Jurkat, Clone E6-1 (cell line): Measurements from ENCODE around the gene NNAT. TPM values are rescaled to one million over a fixed set of nuclear protein-coding genes. Genes with fewer than 3 reads are reported as not detected.
"Not testable (repeated sequence)": the region's sequence is repeated elsewhere in the genome, so short reads cannot be mapped to it uniquely, and the experiment has no call there.

ENCODE experiments used
- DNase-seq: peaks from one replicate; pipeline ENCODE4 v3.0.0-alpha.2; 2011; ENCODE audit warnings: low read depth, low spot score
- H3K4me3 ChIP-seq: 2 replicates; pipeline ENCODE4 v1.5.1; 2011; ENCODE audit warnings: mild to moderate bottlenecking, low read length, control low read depth, moderate library complexity
- polyA plus RNA-seq: library from polyadenylated mRNA; unstranded; fragments of >200 nt; gene quantifications from one replicate; pipeline ENCODE4 v1.2.1, GENCODE V29; 2012; ENCODE audit warnings: missing spikeins; ENCODE audit not compliant: insufficient read length, insufficient read depth

Gene NNAT
- not detected for polyA plus RNA-seq

- no peak within 1 kb of the TSS for H3K4me3 ChIP-seq
These were observed at the start of gene NNAT for GRCh38 chr20:37521061-37521771. TSS of gene NNAT (plus strand) at chr20:37521250. CDS start at chr20:37521332, 82 bp downstream.

GRCh38 chr20:37471741-37472235, 49.3 kb upstream of the NNAT start:
- no peak for DNase-seq
- H3K4me3 ChIP-seq, result no peak overlapping the region

More at GRCh38 chr20:37521061-37521771, at the start of gene NNAT:
- DNase-seq, result no peak

- not testable (repeated sequence) for H3K4me3 ChIP-seq, DNase-seq
These were observed 48.6 kb upstream of the NNAT start for GRCh38 chr20:37472435-37472834.

- no peak overlapping the region for H3K4me3 ChIP-seq
- no peak for DNase-seq
These were observed 47.6 kb upstream of the NNAT start for GRCh38 chr20:37473249-37474000.

- H3K4me3 ChIP-seq, result no peak overlapping the region
- no peak for DNase-seq
These were observed 46.7 kb upstream of the NNAT start for GRCh38 chr20:37474386-37474785.

GRCh38 chr20:37475252-37475651, 45.8 kb upstream of the NNAT start:
- DNase-seq, result no peak
- H3K4me3 ChIP-seq, result no peak overlapping the region

GRCh38 chr20:37477041-37477440, 44.0 kb upstream of the NNAT start:
- no peak overlapping the region for H3K4me3 ChIP-seq
- no peak for DNase-seq

- DNase-seq, result no peak
- no peak overlapping the region for H3K4me3 ChIP-seq
These were observed 41.8 kb upstream of the NNAT start for GRCh38 chr20:37479266-37479665.

GRCh38 chr20:37479925-37480691, 40.9 kb upstream of the NNAT start:
- no peak for DNase-seq
- H3K4me3 ChIP-seq, result no peak overlapping the region

- no peak for DNase-seq
- no peak overlapping the region for H3K4me3 ChIP-seq
These were observed 40.1 kb upstream of the NNAT start for GRCh38 chr20:37480919-37481318.

- no peak overlapping the region for H3K4me3 ChIP-seq
- DNase-seq, result no peak
These were observed 39.4 kb upstream of the NNAT start for GRCh38 chr20:37481610-37482009.

GRCh38 chr20:37484331-37484730, 36.7 kb upstream of the NNAT start:
- no peak for DNase-seq
- no peak overlapping the region for H3K4me3 ChIP-seq

- H3K4me3 ChIP-seq, DNase-seq: not testable (repeated sequence)
These were observed 34.8 kb upstream of the NNAT start for GRCh38 chr20:37486209-37486608.

- H3K4me3 ChIP-seq, result no peak overlapping the region
- DNase-seq, result no peak
These were observed 30.2 kb upstream of the NNAT start for GRCh38 chr20:37490663-37491350.

- no peak for DNase-seq
- no peak overlapping the region for H3K4me3 ChIP-seq
These were observed 28.9 kb upstream of the NNAT start for GRCh38 chr20:37492096-37492625.

GRCh38 chr20:37492945-37493344, 28.1 kb upstream of the NNAT start:
- DNase-seq, result no peak
- no peak overlapping the region for H3K4me3 ChIP-seq

- no peak for DNase-seq
- no peak overlapping the region for H3K4me3 ChIP-seq
These were observed 26.7 kb upstream of the NNAT start for GRCh38 chr20:37494301-37494700.

- no peak for DNase-seq
- no peak overlapping the region for H3K4me3 ChIP-seq
These were observed 26.3 kb upstream of the NNAT start for GRCh38 chr20:37494796-37495195.
